ENCODE results near the gene ADGRG3. TPM values are rescaled to one million over a fixed set of nuclear protein-coding genes. Genes with fewer than 3 reads are reported as not detected.

The ADGRG3 gene
- total and polyA plus RNA-seq, 2 experiments from 2014 or later: not detected

GRCh38 chr16:57682809-57683635, 14.9 kb downstream of the ADGRG3 start:
- Histone ChIP-seq H3K27ac (ENCODE audit: low read depth) (no peak overlapping the region), H3F3A (replicated peaks; ENCODE audit: low read depth) (no peaks in the 10 kb centered on the region), H3K27me3 (ENCODE audit: insufficient read depth) (no peaks in the 10 kb centered on the region), H3K4me3 (no peak overlapping the region), H3K9me2 (ENCODE audit: insufficient read depth) (no peaks in the 10 kb centered on the region), H3K4me2 (no peak overlapping the region), H4K20me1 (replicated peaks; ENCODE audit: insufficient read depth) (no peaks in the 10 kb centered on the region), H2AFZ (no peak overlapping the region), H3K79me2 (replicated peaks; ENCODE audit: insufficient read depth) (no peaks in the 10 kb centered on the region), H3K4me1 (ENCODE audit: insufficient read depth) (no peaks in the 10 kb centered on the region), H3K36me3 (ENCODE audit: insufficient read depth) (no peaks in the 10 kb centered on the region)
- no peak; the same call in 2 of the 3 replicates for ATAC-seq
- Mint-ChIP-seq H3K36me3 (ENCODE audit: low read depth) (no peaks in the 10 kb centered on the region), H3K4me1 (peaks cover 15% of the 10 kb centered on the region), H3K9me3 (no peaks in the 10 kb centered on the region), H3K4me3 (no peak overlapping the region), H3K27me3 (ENCODE audit: insufficient read depth, low read depth, poor library complexity) (peaks cover 5% of the 10 kb centered on the region), H3K27ac (peak overlapping the region; percentile 25; the same call in 1 of the 2 replicates)
- no peak for DNase-seq (ENCODE audit: low spot score)
- no peak for TF ChIP-seq REST (IDR thresholded peaks at IDR 0.05; ENCODE audit: unreplicated experiment)
- no peak for TF ChIP-seq ZNF462 (CRISPR knock-in tag; IDR thresholded peaks at IDR 0.05)
- no peak for TF ChIP-seq NANOG (IDR thresholded peaks at IDR 0.05; ENCODE audit: borderline replicate concordance)
- no peak for TF ChIP-seq ZNF331 (CRISPR knock-in tag; IDR thresholded peaks at IDR 0.05; ENCODE audit: low read depth)
- TF ChIP-seq POLR2AphosphoS5 (IDR thresholded peaks at IDR 0.05; ENCODE audit: low read depth): no peak
- no peak for TF ChIP-seq ZNF114 (CRISPR knock-in tag; IDR thresholded peaks at IDR 0.05)
- TF ChIP-seq EZH2phosphoT487 (IDR thresholded peaks at IDR 0.05; ENCODE audit: unreplicated experiment): no peak
- no peak for TF ChIP-seq CTCF (conservative IDR thresholded peaks at IDR 0.05; ENCODE audit: low read depth in 2 of 2)
- no peak for TF ChIP-seq JUNB (IDR thresholded peaks at IDR 0.05; ENCODE audit: unreplicated experiment)
- no peak for TF ChIP-seq EZH2 (IDR thresholded peaks at IDR 0.05; ENCODE audit: low read depth, unreplicated experiment)
- TF ChIP-seq STAT1 (IDR thresholded peaks at IDR 0.05; ENCODE audit: unreplicated experiment): no peak
- TF ChIP-seq CREB1 (CRISPR knock-in tag; IDR thresholded peaks at IDR 0.05; ENCODE audit: low read depth): no peak

Measured in GM23338 (cell line).